Loucy (cell line): ENCODE measurements around the gene TMIGD3.

Experiments
- H2AFZ ChIP-seq: fragments of 200-600 bp; sonication (generic); 2 replicates; pipeline ENCODE4 v1.6.0; 2016; ENCODE audit warnings: antibody characterized with exemption, mild to moderate bottlenecking, low read length, moderate library complexity
- H3F3A ChIP-seq: fragments of 200-600 bp; 2 replicates; pipeline ENCODE4 v1.6.0; 2016; ENCODE audit warnings: antibody characterized with exemption, low read depth, mild to moderate bottlenecking
- H3K27me3 ChIP-seq: fragments of 200-600 bp; sonication (generic); 2 replicates; pipeline ENCODE4 v1.6.1; 2014; ENCODE audit warnings: low read length, mild to moderate bottlenecking; ENCODE audit not compliant: insufficient read depth, poor library complexity, severe bottlenecking
- H3K36me3 ChIP-seq: fragments of 200-600 bp; sonication (generic); 2 replicates; pipeline ENCODE4 v1.6.1; 2016; ENCODE audit warnings: low read length; ENCODE audit not compliant: insufficient read depth
- H3K4me1 ChIP-seq: fragments of 200-600 bp; sonication (generic); 2 replicates; pipeline ENCODE4 v1.5.1; 2014; ENCODE audit warnings: low read length, mild to moderate bottlenecking; ENCODE audit not compliant: insufficient read depth, poor library complexity, severe bottlenecking
- H3K4me2 ChIP-seq: fragments of 200-600 bp; sonication (generic); 2 replicates; pipeline ENCODE4 v1.6.0; 2014; ENCODE audit warnings: antibody characterized with exemption, low read length, low read depth, mild to moderate bottlenecking; ENCODE audit not compliant: poor library complexity, severe bottlenecking
- H3K4me3 ChIP-seq: fragments of 200-600 bp; sonication (generic); 2 replicates; pipeline ENCODE4 v1.5.1; 2014; ENCODE audit warnings: low read length, mild to moderate bottlenecking, mixed read lengths; ENCODE audit not compliant: poor library complexity, severe bottlenecking
- H3K79me2 ChIP-seq: fragments of 200-600 bp; sonication (generic); 2 replicates; pipeline ENCODE4 v1.6.1; 2014; ENCODE audit warnings: low read length; ENCODE audit not compliant: insufficient read depth
- H3K9ac ChIP-seq: fragments of 200-600 bp; sonication (generic); 2 replicates; pipeline ENCODE4 v1.6.0; 2014; ENCODE audit warnings: mild to moderate bottlenecking, low read depth, low read length, moderate library complexity; ENCODE audit not compliant: poor library complexity, severe bottlenecking
- H3K9me2 ChIP-seq: fragments of 200-600 bp; sonication (generic); replicated peaks from 2 replicates; pipeline ENCODE4 v1.6.1; 2016; ENCODE audit warnings: low read depth, low read length, mixed read lengths
- H3K9me3 ChIP-seq: fragments of 200-600 bp; sonication (generic); 2 replicates; pipeline ENCODE4 v1.6.1; 2014; ENCODE audit warnings: mild to moderate bottlenecking, antibody characterized with exemption, low read length, low read depth; ENCODE audit not compliant: insufficient read depth
- H4K20me1 ChIP-seq: fragments of 200-600 bp; sonication (generic); 2 replicates; pipeline ENCODE4 v1.6.0; 2014; ENCODE audit warnings: antibody characterized with exemption, low read length, mild to moderate bottlenecking; ENCODE audit not compliant: insufficient read depth, poor library complexity, severe bottlenecking
- EZH2phosphoT487 ChIP-seq: fragments of 200-600 bp; IDR thresholded peaks from 2 replicates; pipeline ENCODE4 v1.6.1; 2018; ENCODE audit warnings: antibody characterized with exemption, mild to moderate bottlenecking, moderate library complexity, borderline replicate concordance
- TF ChIP-seq, protein P1 (sequence below): fragments of 200-600 bp; sonication (generic); conservative IDR thresholded peaks from 2 replicates; pipeline ENCODE4 v1.5.1; 2014; ENCODE audit warnings: mild to moderate bottlenecking, antibody characterized with exemption, low read length

TMIGD3 gene

DNA sequence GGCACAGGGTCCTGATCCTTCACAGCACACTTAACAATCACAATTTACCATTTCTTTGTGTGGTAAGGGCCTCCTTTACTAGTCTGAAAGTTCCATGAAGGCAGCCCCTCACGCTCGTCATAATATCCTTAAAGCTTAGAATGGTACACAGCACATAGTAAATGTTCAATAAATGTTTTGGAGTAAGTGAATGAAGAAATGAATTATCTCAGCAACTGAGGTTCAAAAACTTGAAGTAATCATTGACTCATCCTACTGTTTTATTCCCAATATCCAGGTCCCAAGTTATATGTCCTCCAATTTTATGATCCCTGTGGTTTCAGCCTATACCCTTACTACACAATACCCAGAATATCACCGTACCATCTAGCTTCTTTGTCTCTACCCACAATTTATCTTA lies 31.9 kb downstream of the TMIGD3 start:
- Histone ChIP-seq H3K9me2 (no peaks in the 10 kb centered on the region), H3K4me2 (peak overlapping the region; percentile 82), H3K36me3 (no peaks in the 10 kb centered on the region), H2AFZ (peak overlapping the region; percentile 78), H3K9me3 (no peaks in the 10 kb centered on the region), H3K27me3 (no peaks in the 10 kb centered on the region), H3K79me2 (no peaks in the 10 kb centered on the region), H4K20me1 (no peaks in the 10 kb centered on the region), H3K4me3 (peak overlapping the region; percentile 63), H3K9ac (peak overlapping the region; percentile 58), H3F3A (peaks cover 8% of the 10 kb centered on the region; the same call in 1 of the 2 replicates), H3K4me1 (peaks cover 38% of the 10 kb centered on the region)
- TF ChIP-seq EZH2phosphoT487: no peak
- TF ChIP-seq, protein P1, sequence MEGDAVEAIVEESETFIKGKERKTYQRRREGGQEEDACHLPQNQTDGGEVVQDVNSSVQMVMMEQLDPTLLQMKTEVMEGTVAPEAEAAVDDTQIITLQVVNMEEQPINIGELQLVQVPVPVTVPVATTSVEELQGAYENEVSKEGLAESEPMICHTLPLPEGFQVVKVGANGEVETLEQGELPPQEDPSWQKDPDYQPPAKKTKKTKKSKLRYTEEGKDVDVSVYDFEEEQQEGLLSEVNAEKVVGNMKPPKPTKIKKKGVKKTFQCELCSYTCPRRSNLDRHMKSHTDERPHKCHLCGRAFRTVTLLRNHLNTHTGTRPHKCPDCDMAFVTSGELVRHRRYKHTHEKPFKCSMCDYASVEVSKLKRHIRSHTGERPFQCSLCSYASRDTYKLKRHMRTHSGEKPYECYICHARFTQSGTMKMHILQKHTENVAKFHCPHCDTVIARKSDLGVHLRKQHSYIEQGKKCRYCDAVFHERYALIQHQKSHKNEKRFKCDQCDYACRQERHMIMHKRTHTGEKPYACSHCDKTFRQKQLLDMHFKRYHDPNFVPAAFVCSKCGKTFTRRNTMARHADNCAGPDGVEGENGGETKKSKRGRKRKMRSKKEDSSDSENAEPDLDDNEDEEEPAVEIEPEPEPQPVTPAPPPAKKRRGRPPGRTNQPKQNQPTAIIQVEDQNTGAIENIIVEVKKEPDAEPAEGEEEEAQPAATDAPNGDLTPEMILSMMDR: no peak

DNA sequence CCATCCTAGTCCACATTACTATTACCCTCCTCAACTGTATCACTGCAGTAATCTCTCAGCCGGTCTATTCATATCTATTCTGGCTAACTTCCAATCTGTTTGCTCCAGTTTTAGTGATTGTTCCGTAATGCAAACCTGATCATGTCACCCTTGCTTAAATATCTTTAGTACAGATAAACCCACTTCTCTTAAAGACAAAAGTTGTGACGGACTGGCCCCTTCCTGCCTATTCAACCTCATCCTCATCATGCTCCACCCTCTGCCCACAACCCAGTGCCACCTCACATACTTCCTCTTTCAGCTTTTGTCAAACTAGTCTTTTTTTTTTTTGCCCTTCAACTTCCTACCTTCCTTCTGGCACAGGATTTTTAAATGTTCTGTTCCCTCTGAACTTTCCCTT lies 32.4 kb downstream of the TMIGD3 start:
- peaks cover 33% of the 10 kb centered on the region for H3K4me1 ChIP-seq

DNA sequence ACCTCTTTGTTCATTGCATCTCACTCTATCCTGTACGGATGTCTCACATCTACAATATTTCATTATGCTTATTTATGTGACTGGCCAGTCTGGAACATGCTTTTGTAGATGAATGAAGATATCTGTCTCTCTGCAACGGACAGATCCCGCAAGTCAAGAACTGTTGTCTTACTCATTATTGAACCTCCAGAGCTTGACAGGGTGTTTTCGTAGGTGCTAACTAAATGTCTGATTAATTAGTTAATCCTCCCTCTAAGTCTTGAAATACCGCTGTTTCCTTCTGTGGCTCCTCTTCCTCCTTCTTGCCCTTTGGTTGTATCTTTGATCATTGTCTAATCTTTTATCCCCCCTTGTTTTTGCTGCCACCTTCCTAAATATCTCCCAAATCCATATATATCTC lies 32.8 kb downstream of the TMIGD3 start:
- Histone ChIP-seq H4K20me1 (no peaks in the 10 kb centered on the region), H3K9me3 (no peaks in the 10 kb centered on the region), H3F3A (peaks cover 8% of the 10 kb centered on the region; the same call in 1 of the 2 replicates), H2AFZ (peak overlapping the region; percentile 78), H3K4me2 (peak overlapping the region; percentile 82), H3K4me1 (peaks cover 29% of the 10 kb centered on the region), H3K27me3 (no peaks in the 10 kb centered on the region), H3K79me2 (no peaks in the 10 kb centered on the region), H3K4me3 (peak overlapping the region; percentile 63), H3K9ac (peak overlapping the region; percentile 58), H3K36me3 (no peaks in the 10 kb centered on the region), H3K9me2 (no peaks in the 10 kb centered on the region)
- TF ChIP-seq, protein P1: no peak
- TF ChIP-seq EZH2phosphoT487: no peak

More for the DNA sequence above, 32.4 kb downstream of the TMIGD3 start:
- H3K9me2 ChIP-seq: no peaks in the 10 kb centered on the region
- TF ChIP-seq, protein P1: no peak
- no peak for TF ChIP-seq EZH2phosphoT487
- H3K4me2 ChIP-seq: peak overlapping the region; percentile 82
- peak overlapping the region; percentile 63 for H3K4me3 ChIP-seq
- H3K36me3 ChIP-seq: no peaks in the 10 kb centered on the region
- peak overlapping the region; percentile 58 for H3K9ac ChIP-seq
- H3F3A ChIP-seq: peaks cover 8% of the 10 kb centered on the region; the same call in 1 of the 2 replicates
- H3K27me3 ChIP-seq: no peaks in the 10 kb centered on the region
- H3K79me2 ChIP-seq: no peaks in the 10 kb centered on the region
- H2AFZ ChIP-seq: peak overlapping the region; percentile 78
- H3K9me3 ChIP-seq: no peaks in the 10 kb centered on the region
- H4K20me1 ChIP-seq: no peaks in the 10 kb centered on the region
